ENCODE measurements around the gene FHAD1.

Gene FHAD1

GRCh38 chr1:15444468-15445389, 197.7 kb downstream of the FHAD1 start:
- DNase-seq, result no peak

- no peak for DNase-seq
These were observed 198.5 kb downstream of the FHAD1 start for GRCh38 chr1:15445390-15446122.

- DNase-seq, result no peak
These were observed 199.2 kb downstream of the FHAD1 start for GRCh38 chr1:15446212-15446611.

Data from EL (cell line).